Vagina (tissue), 2 donors: ENCODE data around the gene SENP5.

Source experiments
- POLR2A ChIP-seq, 2 donors: fragments of 450-650 bp; IDR thresholded peaks; one replicate each; pipeline ENCODE4 v1.6.1; 2017; ENCODE audit warnings: antibody characterized with exemption in 2 of 2, mild to moderate bottlenecking in 2 of 2, moderate library complexity in 2 of 2
- POLR2AphosphoS5 ChIP-seq, 2 donors: sonication (generic); formaldehyde crosslinking; IDR thresholded peaks; one replicate each; pipeline ENCODE4 v1.9.0; 2017; ENCODE audit warnings: antibody characterized with exemption in 2 of 2, mild to moderate bottlenecking in 2 of 2, low read depth in 1 of 2; ENCODE audit not compliant: insufficient read depth in 1 of 2
- TF ChIP-seq, protein P1 (sequence below), 3 experiments: fragments of 450-650 bp in 2 of 3; fragments of 200-600 bp in 1 of 3; sonication (generic) in 1 of 3; IDR thresholded peaks; one replicate each; pipeline ENCODE4 v1.5.1; 2017 to 2019; ENCODE audit warnings: antibody characterized with exemption in 3 of 3, mild to moderate bottlenecking in 2 of 3, moderate library complexity in 2 of 3

DNA sequence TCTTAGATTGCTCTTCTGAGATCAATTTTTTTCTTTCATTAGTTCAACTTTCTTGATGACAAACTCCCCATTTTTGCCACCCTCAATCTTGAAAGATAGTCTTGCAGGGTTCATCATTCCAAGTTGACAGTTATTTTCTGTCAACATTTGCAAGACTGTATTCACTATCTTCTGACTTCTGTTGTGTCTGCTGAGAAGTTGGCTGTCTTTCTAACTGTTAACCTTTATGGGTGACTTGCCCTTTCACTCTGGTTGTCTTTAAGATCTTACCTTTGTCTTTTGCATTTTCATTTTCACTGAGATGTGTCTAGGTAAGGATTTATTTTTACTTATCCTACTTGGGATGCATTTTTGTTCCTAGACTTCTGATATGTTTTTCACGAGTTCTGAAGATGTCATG lies 115.5 kb downstream of the SENP5 start:
- TF ChIP-seq POLR2AphosphoS5 (IDR thresholded peaks at IDR 0.05; ENCODE audit: insufficient read depth in 1 of 2, low read depth in 1 of 2) (no peak), POLR2A (IDR thresholded peaks at IDR 0.05) (no peak)
- TF ChIP-seq, protein P1, sequence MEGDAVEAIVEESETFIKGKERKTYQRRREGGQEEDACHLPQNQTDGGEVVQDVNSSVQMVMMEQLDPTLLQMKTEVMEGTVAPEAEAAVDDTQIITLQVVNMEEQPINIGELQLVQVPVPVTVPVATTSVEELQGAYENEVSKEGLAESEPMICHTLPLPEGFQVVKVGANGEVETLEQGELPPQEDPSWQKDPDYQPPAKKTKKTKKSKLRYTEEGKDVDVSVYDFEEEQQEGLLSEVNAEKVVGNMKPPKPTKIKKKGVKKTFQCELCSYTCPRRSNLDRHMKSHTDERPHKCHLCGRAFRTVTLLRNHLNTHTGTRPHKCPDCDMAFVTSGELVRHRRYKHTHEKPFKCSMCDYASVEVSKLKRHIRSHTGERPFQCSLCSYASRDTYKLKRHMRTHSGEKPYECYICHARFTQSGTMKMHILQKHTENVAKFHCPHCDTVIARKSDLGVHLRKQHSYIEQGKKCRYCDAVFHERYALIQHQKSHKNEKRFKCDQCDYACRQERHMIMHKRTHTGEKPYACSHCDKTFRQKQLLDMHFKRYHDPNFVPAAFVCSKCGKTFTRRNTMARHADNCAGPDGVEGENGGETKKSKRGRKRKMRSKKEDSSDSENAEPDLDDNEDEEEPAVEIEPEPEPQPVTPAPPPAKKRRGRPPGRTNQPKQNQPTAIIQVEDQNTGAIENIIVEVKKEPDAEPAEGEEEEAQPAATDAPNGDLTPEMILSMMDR (IDR thresholded peaks at IDR 0.05), result no peak
